ENCODE data around the gene SNX5. TPM values are rescaled to one million over a fixed set of nuclear protein-coding genes. Genes with fewer than 3 reads are reported as not detected.

SNX5 gene
- total RNA-seq, 1 donor: 93.7 TPM

DNA sequence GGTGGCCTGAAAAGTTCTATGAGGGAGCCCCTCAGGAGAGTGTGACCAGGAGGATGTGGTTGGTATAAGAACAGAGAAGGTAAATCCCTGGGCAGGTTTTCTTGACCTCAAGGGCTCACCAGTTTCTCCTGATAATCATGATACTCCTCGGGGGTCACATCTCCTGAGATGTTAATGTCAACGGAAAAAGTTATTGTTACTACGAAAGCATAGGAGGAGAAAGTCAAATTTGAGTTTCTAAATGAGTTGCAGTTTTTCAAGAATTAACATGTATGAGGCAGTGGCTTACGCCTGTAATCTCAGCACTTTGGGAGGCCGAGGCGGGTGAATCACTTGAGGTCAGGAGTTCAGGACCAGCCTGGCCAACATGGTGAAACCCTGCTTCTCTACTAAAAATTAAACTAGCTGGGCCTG lies 23.6 kb upstream of the SNX5 start:
- no peak overlapping the region for H3K4me2 ChIP-seq (ENCODE audit: insufficient read depth, low read length)
- no peaks in the 10 kb centered on the region for H3K79me2 ChIP-seq (ENCODE audit: insufficient read depth, low read length)
- no peak overlapping the region for H3K4me3 ChIP-seq (ENCODE audit: insufficient read depth, low read length)
- H3K9me3 ChIP-seq (ENCODE audit: low read depth, low read length): no peaks in the 10 kb centered on the region
- no peak for DNase-seq (ENCODE audit: insufficient read length, low spot score, missing footprints)
- H2AFZ ChIP-seq (ENCODE audit: low read length): no peak overlapping the region
- H3K4me1 ChIP-seq (ENCODE audit: insufficient read depth, low read length): peaks cover 15% of the 10 kb centered on the region
- no peaks in the 10 kb centered on the region for H3K27me3 ChIP-seq (ENCODE audit: insufficient read depth, low read length)
- no peaks in the 10 kb centered on the region for H4K20me1 ChIP-seq (ENCODE audit: insufficient read depth, low read length)
- H3K36me3 ChIP-seq (ENCODE audit: insufficient read depth, low read length): peaks cover 5% of the 10 kb centered on the region
- no peak overlapping the region for H3K27ac ChIP-seq (ENCODE audit: low read depth, low read length)
- TF ChIP-seq, protein P1, sequence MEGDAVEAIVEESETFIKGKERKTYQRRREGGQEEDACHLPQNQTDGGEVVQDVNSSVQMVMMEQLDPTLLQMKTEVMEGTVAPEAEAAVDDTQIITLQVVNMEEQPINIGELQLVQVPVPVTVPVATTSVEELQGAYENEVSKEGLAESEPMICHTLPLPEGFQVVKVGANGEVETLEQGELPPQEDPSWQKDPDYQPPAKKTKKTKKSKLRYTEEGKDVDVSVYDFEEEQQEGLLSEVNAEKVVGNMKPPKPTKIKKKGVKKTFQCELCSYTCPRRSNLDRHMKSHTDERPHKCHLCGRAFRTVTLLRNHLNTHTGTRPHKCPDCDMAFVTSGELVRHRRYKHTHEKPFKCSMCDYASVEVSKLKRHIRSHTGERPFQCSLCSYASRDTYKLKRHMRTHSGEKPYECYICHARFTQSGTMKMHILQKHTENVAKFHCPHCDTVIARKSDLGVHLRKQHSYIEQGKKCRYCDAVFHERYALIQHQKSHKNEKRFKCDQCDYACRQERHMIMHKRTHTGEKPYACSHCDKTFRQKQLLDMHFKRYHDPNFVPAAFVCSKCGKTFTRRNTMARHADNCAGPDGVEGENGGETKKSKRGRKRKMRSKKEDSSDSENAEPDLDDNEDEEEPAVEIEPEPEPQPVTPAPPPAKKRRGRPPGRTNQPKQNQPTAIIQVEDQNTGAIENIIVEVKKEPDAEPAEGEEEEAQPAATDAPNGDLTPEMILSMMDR (IDR thresholded peaks at IDR 0.05; ENCODE audit: extremely low read depth, low read depth, low read length): no peak

DNA sequence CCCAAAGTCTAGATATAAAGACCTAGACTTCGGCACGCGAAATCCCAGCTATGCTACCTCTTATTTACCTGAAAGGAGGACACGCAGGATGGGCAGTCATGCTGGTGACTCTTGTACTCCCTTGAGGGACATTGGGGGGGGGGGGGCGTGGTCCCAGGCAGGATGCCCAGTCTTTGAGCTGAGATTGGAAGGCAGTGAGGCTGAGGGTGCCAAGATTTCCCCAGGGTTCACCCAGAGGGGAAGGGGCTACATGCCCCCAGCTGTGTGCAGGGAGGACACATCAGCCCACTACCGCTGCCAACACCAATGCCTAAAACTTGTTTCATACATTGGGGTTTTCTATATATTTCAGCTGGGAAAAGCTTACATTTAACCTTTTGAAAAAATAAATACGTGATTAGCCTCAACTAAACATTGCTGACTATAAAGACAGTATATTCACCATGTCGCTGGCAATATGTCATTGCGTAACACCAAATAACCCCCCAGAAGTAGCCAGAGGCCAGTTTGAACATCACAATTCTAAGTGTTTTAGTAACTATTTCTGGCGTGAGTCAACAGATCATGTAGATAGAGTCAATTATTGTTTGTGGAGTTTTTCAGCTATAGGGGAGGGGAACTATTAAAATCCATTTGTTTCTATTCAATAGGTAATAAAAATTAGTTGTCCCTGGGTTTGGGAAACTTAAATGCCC lies 21.8 kb upstream of the SNX5 start:
- TF ChIP-seq, protein P1 (IDR thresholded peaks at IDR 0.05; ENCODE audit: extremely low read depth, low read depth, low read length): no peak
- Histone ChIP-seq H4K20me1 (ENCODE audit: insufficient read depth, low read length) (no peaks in the 10 kb centered on the region), H3K27me3 (ENCODE audit: insufficient read depth, low read length) (no peaks in the 10 kb centered on the region), H2AFZ (ENCODE audit: low read length) (no peak overlapping the region), H3K9me3 (ENCODE audit: low read depth, low read length) (no peaks in the 10 kb centered on the region), H3K27ac (ENCODE audit: low read depth, low read length) (no peak overlapping the region), H3K4me1 (ENCODE audit: insufficient read depth, low read length) (peaks cover 7% of the 10 kb centered on the region), H3K36me3 (ENCODE audit: insufficient read depth, low read length) (peaks cover 5% of the 10 kb centered on the region), H3K4me3 (ENCODE audit: insufficient read depth, low read length) (no peak overlapping the region), H3K79me2 (ENCODE audit: insufficient read depth, low read length) (peaks cover 3% of the 10 kb centered on the region), H3K4me2 (ENCODE audit: insufficient read depth, low read length) (no peak overlapping the region)
- DNase-seq (ENCODE audit: insufficient read length, low spot score, missing footprints): no peak

DNA sequence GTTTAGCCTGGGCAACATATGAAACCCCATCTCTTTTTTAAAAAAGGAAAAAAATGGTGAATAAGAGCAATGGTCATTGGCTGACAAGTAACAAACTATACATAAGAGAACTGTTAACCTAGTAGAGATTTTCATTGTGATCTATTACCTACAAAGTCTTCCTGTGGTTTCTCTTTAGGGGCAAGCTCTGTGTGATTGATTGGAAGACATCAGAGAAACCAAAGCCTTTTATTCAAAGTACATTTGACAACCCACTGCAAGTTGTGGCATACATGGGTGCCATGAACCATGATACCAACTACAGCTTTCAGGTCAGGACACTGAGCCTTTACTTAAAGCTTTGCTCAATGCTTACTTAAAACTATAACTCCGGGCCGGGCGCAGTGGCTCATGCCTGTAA lies 19.4 kb upstream of the SNX5 start:
- TF ChIP-seq, protein P1 (IDR thresholded peaks at IDR 0.05; ENCODE audit: extremely low read depth, low read depth, low read length): no peak
- H3K27ac ChIP-seq (ENCODE audit: low read depth, low read length): no peak overlapping the region
- H3K36me3 ChIP-seq (ENCODE audit: insufficient read depth, low read length): peaks cover 9% of the 10 kb centered on the region
- H3K9me3 ChIP-seq (ENCODE audit: low read depth, low read length): no peaks in the 10 kb centered on the region
- H3K79me2 ChIP-seq (ENCODE audit: insufficient read depth, low read length): peaks cover 9% of the 10 kb centered on the region
- no peaks in the 10 kb centered on the region for H4K20me1 ChIP-seq (ENCODE audit: insufficient read depth, low read length)
- peaks cover 5% of the 10 kb centered on the region for H3K4me1 ChIP-seq (ENCODE audit: insufficient read depth, low read length)
- H3K4me2 ChIP-seq (ENCODE audit: insufficient read depth, low read length): no peak overlapping the region
- H3K4me3 ChIP-seq (ENCODE audit: insufficient read depth, low read length): no peak overlapping the region
- DNase-seq (ENCODE audit: insufficient read length, low spot score, missing footprints): no peak
- no peaks in the 10 kb centered on the region for H3K27me3 ChIP-seq (ENCODE audit: insufficient read depth, low read length)
- no peak overlapping the region for H2AFZ ChIP-seq (ENCODE audit: low read length)

DNA sequence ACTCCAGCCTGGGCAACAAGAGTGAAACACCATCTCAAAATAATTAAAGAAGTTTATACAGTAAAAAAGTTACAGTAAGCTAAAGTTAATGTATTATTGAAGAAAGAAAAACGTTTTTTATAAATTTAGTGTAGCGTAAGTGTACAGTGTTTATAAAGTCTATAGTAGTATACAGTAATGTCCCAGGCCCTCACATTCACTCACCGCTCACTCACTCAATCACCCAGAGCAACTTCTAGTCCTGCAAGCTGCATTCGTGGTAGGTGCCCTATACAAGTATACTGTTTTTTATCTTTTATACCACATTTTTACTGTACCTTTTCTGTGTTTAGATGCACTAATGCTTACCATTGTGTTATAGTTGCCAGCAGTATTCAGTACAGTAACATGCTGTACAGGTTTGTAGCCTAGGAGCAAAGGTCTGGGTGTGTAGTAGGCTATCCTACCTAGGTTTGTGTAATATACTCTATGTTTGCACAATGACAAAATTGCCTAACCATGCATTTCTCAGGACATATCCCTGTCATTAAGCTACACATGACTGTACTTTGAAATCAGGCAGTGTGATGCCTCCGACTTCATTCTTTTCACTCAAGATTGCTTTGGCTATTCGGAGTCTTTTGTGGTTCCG lies 16.9 kb upstream of the SNX5 start:
- Histone ChIP-seq H3K4me1 (ENCODE audit: insufficient read depth, low read length) (no peaks in the 10 kb centered on the region), H3K79me2 (ENCODE audit: insufficient read depth, low read length) (peaks cover 11% of the 10 kb centered on the region), H3K36me3 (ENCODE audit: insufficient read depth, low read length) (peaks cover 10% of the 10 kb centered on the region), H2AFZ (ENCODE audit: low read length) (no peak overlapping the region), H3K4me3 (ENCODE audit: insufficient read depth, low read length) (no peak overlapping the region), H3K9me3 (ENCODE audit: low read depth, low read length) (no peaks in the 10 kb centered on the region), H3K27ac (ENCODE audit: low read depth, low read length) (no peak overlapping the region), H3K27me3 (ENCODE audit: insufficient read depth, low read length) (no peaks in the 10 kb centered on the region), H3K4me2 (ENCODE audit: insufficient read depth, low read length) (no peak overlapping the region), H4K20me1 (ENCODE audit: insufficient read depth, low read length) (no peaks in the 10 kb centered on the region)
- TF ChIP-seq, protein P1 (IDR thresholded peaks at IDR 0.05; ENCODE audit: extremely low read depth, low read depth, low read length): no peak
- no peak for DNase-seq (ENCODE audit: insufficient read length, low spot score, missing footprints)
